A673 (cell line): ENCODE measurements around the gene NOMO2. TPM values are rescaled to one million over a fixed set of nuclear protein-coding genes. Genes with fewer than 3 reads are reported as not detected.
"Not testable (repeated sequence)": the region's sequence is repeated elsewhere in the genome, so short reads cannot be mapped to it uniquely, and the experiment has no call there.

Source experiments
- BruUV-seq: library from RNA; stranded (reverse); fragments of 400-500 nt; replicated peaks from 2 replicates; lab custom pipeline; 2021; lab: Mats Ljungman, UMichigan
- CTCF ChIA-PET: fragments of 300-600 bp; sonication (Branson Sonifier 250); formaldehyde crosslinking; loops from one replicate; lab custom pipeline; 2022; ENCODE audit warnings: antibody characterized with exemption; lab: Charles Lee
- POLR2A ChIA-PET: fragments of 300-600 bp; sonication (Branson Sonifier 250); formaldehyde crosslinking; loops from one replicate; lab custom pipeline; 2022; ENCODE audit warnings: antibody characterized with exemption; ENCODE audit not compliant: low non-redundant PET; lab: Charles Lee
- DNase-seq: peaks from one replicate; pipeline ENCODE4 v3.0.0-alpha.2; 2015; ENCODE audit warnings: low spot score
- H3K27ac ChIP-seq: fragments of 200-600 bp; sonication (generic); 2 replicates; pipeline ENCODE4 v1.5.1; 2016; ENCODE audit warnings: mixed run types, low read depth, mild to moderate bottlenecking, mixed read lengths, antibody characterized with exemption, low read length; ENCODE audit not compliant: poor library complexity, severe bottlenecking
- H3K27me3 ChIP-seq: fragments of 200-600 bp; sonication (generic); replicated peaks from 2 replicates; pipeline ENCODE4 v1.6.1; 2017; ENCODE audit warnings: mixed run types, low read depth, mild to moderate bottlenecking, mixed read lengths, antibody characterized with exemption, low read length; ENCODE audit not compliant: insufficient read depth, poor library complexity
- H3K36me3 ChIP-seq: fragments of 200-600 bp; sonication (generic); 2 replicates; pipeline ENCODE4 v1.6.1; 2016; ENCODE audit warnings: mixed run types, mild to moderate bottlenecking, mixed read lengths, antibody characterized with exemption, low read length; ENCODE audit not compliant: insufficient read depth, poor library complexity, severe bottlenecking
- H3K4me1 ChIP-seq: fragments of 200-600 bp; sonication (generic); 2 replicates; pipeline ENCODE4 v1.6.1; 2017; ENCODE audit warnings: mixed run types, mild to moderate bottlenecking, mixed read lengths, antibody characterized with exemption, low read length; ENCODE audit not compliant: insufficient read depth, poor library complexity, severe bottlenecking
- H3K4me3 ChIP-seq: fragments of 200-600 bp; sonication (generic); 2 replicates; pipeline ENCODE4 v1.5.1; 2016; ENCODE audit warnings: low read depth, mixed run types, mild to moderate bottlenecking, mixed read lengths, low read length; ENCODE audit not compliant: poor library complexity, severe bottlenecking
- H3K9me3 ChIP-seq: fragments of 200-600 bp; sonication (generic); 2 replicates; pipeline ENCODE4 v1.6.1; 2016; ENCODE audit warnings: mixed run types, low read depth, mild to moderate bottlenecking, mixed read lengths, antibody characterized with exemption, low read length; ENCODE audit not compliant: poor library complexity, severe bottlenecking
- intact Hi-C: fragments of 100-400 bp; cut with micrococcal nuclease; formaldehyde crosslinking; loops from one replicate; pipeline ENCODE4 v1.10.0; 2022; ENCODE audit not compliant: unreplicated experiment
- total RNA-seq: library from RNA; stranded (reverse); gene quantifications from 2 replicates; pipeline ENCODE4 v1.2.3, GENCODE V29; 2021

Gene NOMO2
- total RNA-seq, 1 experiment from 2014 or later, result 115 TPM

DNA sequence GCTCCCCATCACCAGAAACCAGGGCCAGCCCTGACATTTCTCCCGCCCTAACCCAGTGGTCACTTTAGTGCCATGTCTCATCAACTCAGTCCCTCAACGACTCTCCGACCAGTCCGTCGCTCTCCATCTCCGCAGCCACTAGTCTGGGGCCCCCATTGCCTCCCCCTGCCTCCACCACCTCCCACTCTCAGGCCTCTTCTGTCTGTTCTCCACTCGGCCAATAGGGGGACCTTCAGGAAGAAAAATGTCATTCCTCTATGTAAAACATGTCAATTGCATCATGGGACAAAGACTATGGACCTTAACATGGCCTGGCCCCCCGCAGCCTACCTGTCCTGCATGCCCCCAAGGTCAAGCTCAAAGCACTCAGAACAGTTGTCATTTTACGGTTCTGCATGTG, 39.3 kb downstream of the NOMO2 start:
- POLR2A ChIA-PET, H3K36me3 ChIP-seq, DNase-seq, BruUV-seq, H3K9me3 ChIP-seq, H3K27ac ChIP-seq, intact Hi-C loops, H3K4me3 ChIP-seq, CTCF ChIA-PET, H3K27me3 ChIP-seq, H3K4me1 ChIP-seq: not testable (repeated sequence)

DNA sequence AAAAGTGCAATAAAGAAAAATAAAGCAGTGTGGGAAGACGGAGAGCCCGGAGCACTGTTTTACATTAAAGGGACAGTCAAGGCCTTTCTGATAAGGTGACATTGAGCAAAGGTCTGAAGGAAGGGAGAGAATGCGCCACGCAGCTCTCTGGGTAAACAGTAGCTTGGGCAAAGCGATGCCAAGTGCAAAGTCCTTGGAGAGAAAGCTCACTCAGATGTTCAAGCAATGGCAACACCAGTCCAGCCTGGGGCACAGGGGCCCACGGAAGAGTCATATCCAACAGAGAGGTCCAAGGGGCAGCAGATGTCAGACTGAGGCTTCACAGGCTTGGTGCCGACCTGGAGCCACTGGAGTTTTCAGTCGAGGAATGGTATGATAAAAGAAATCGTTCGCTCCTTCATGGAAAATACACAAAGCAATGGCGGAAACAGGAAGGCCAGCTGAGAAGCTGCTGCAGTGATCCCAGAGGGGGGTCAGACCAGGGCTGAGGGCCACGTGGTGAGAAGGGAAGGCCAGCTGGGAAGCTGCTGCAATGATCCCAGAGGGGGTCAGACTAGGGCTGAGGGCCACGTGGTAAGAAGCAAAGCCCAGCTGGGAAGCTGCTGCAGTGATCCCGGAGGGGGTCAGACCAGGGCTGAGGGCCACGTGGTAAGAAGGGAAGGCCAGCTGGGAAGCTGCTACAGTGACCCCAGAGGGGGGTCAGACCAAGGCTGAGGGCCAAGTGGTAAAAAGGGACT, 40.3 kb downstream of the NOMO2 start:
- H3K4me1 ChIP-seq, H3K36me3 ChIP-seq, CTCF ChIA-PET, intact Hi-C loops, H3K27ac ChIP-seq, BruUV-seq, POLR2A ChIA-PET, H3K9me3 ChIP-seq, H3K4me3 ChIP-seq, DNase-seq, H3K27me3 ChIP-seq: not testable (repeated sequence)

DNA sequence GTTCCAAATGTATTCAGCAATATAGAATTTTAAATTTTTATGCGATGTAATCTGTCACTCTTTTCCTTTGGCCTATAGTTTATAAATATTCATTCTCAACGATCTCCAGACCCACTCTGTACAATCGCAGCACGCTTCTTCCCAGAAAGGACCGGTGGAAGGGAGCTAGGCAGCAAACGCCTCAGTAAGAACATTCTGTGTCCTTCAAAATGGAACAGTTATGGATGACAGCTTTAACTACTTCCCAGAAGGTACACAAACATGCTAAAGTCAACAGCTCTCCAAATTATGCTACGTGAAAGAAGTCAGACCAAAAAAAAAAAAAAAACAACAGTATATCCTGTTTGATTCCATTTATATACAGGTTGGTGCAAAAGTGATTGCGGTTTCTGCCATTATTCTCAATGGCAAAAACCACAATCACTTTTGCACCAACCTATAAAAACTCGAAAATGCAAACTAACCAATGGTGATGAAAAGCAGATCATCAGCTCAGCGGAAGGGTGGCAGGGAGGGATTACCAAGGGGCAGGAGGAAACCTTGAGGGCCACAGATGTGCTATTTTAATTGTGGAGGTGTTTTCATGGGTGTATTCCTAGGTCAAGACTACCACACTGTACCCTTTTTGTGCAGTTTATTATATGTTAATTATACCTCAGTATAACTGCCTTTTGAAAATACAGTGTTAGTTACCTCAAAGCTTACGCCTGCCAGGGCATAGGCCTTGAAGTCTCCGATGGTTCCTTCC, 43.2 kb downstream of the NOMO2 start:
- CTCF ChIA-PET, H3K27ac ChIP-seq, H3K36me3 ChIP-seq, H3K4me1 ChIP-seq, H3K4me3 ChIP-seq, BruUV-seq, DNase-seq, H3K27me3 ChIP-seq, H3K9me3 ChIP-seq, POLR2A ChIA-PET, intact Hi-C loops: not testable (repeated sequence)

DNA sequence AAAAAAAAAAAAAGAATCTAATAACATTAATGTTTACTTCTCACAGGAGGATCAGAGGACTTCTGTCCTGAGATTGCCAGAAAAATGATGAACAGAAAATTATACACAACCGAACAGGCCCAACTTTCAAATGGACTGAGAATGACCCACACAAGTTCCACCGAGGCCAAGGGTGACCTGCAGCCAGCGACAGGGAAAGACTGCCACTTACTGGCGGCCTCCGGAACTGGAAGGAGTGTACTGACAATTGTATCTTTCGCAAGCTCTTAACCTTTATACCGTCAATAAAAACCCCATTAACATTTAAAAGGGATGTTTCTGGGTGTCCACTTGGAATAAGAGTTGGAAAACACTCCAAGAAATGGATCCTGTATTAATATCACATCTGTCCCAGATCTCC, 63.5 kb downstream of the NOMO2 start:
- POLR2A ChIA-PET, CTCF ChIA-PET, H3K27ac ChIP-seq: not testable (repeated sequence)

DNA sequence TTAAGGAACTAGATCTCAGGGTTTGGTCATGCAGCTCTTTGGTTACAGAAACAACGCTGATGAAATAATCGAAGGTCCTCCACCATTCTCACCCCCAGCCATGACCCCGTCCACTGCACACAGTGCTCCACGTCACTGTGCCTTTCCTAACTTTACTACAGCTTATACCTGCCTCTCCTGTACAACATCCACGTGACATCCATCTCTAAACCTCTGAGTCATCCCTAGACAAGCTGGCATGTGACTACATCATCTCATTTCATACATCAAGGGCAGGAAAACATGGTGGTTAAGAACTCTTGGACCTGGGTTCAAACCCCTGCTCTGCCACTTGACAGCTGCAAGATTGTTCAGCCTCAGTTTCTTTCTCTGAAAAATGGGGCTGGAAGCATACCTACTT, 64.9 kb downstream of the NOMO2 start:
- intact Hi-C loops, result not testable (repeated sequence)

More for the DNA sequence above, 63.5 kb downstream of the NOMO2 start:
- H3K4me3 ChIP-seq, intact Hi-C loops, BruUV-seq, H3K36me3 ChIP-seq, H3K27me3 ChIP-seq, H3K4me1 ChIP-seq, DNase-seq, H3K9me3 ChIP-seq: not testable (repeated sequence)

DNA sequence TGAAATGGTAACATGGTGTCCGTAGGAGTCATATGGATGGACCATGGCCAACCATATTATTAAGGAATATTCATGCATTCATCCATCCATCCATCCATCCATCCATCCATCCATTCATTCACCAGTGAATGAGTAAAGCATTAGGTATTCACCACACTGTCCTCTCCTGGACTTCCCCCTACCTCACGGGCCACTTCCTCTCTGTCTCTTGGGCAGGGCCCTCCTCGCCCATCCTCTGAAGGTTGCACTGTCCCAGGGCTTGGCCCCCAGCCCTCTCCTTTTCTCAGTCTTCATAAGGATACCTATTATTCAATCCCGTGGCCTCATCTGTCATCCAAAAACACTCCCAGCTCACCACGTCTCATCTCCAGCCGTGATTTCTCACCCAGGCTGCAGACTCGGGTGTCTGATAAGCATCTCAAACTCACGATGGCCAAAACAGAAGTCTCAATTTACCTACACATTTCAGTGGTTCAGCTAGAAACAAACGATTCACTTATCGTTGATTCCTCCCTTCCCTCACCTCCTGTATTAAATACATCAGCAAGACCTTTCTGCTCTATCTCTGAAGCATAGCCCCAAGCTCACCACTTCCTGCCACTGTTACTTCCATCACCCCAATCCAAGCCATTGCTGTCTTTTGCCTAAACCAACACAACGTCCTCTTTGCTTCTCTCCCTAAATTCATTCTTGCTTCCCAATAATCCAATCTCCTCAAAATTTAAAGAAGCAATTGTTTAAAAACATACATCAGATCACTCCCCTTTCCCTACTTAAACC, 69.6 kb downstream of the NOMO2 start:
- H3K9me3 ChIP-seq, H3K27ac ChIP-seq, DNase-seq, H3K4me3 ChIP-seq, H3K4me1 ChIP-seq, BruUV-seq, CTCF ChIA-PET, H3K36me3 ChIP-seq, intact Hi-C loops, POLR2A ChIA-PET, H3K27me3 ChIP-seq: not testable (repeated sequence)

More for the DNA sequence above, 64.9 kb downstream of the NOMO2 start:
- H3K4me3 ChIP-seq, DNase-seq, CTCF ChIA-PET, H3K36me3 ChIP-seq, H3K27ac ChIP-seq, H3K9me3 ChIP-seq, H3K4me1 ChIP-seq, POLR2A ChIA-PET, BruUV-seq, H3K27me3 ChIP-seq: not testable (repeated sequence)

DNA sequence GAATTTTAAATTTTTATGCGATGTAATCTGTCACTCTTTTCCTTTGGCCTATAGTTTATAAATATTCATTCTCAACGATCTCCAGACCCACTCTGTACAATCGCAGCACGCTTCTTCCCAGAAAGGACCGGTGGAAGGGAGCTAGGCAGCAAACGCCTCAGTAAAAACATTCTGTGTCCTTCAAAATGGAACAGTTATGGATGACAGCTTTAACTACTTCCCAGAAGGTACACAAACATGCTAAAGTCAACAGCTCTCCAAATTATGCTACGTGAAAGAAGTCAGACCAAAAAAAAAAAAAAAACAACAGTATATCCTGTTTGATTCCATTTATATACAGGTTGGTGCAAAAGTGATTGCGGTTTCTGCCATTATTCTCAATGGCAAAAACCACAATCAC, 125.9 kb downstream of the NOMO2 start:
- BruUV-seq, H3K4me3 ChIP-seq, H3K27ac ChIP-seq, H3K4me1 ChIP-seq, POLR2A ChIA-PET, H3K36me3 ChIP-seq, H3K27me3 ChIP-seq, intact Hi-C loops, H3K9me3 ChIP-seq, DNase-seq, CTCF ChIA-PET: not testable (repeated sequence)
